Neuron (in vitro differentiated cells): ENCODE data around the gene DNER.

Experiments
- H2AFZ ChIP-seq: one replicate; pipeline ENCODE4 v1.6.1; 2013; ENCODE audit warnings: low read depth, mild to moderate bottlenecking, inconsistent platforms, low read length, moderate library complexity
- H3K27me3 ChIP-seq: one replicate; pipeline ENCODE4 v1.6.1; 2013; ENCODE audit warnings: low read length; ENCODE audit not compliant: insufficient read depth
- H3K36me3 ChIP-seq: one replicate; pipeline ENCODE4 v1.6.1; 2013; ENCODE audit warnings: low read length; ENCODE audit not compliant: insufficient read depth
- H3K4me1 ChIP-seq: one replicate; pipeline ENCODE4 v1.6.1; 2013; ENCODE audit warnings: low read length; ENCODE audit not compliant: insufficient read depth
- H3K4me3 ChIP-seq: 2 replicates; pipeline ENCODE4 v1.5.1; 2013; ENCODE audit warnings: mild to moderate bottlenecking, low read length, moderate library complexity
- H3K9me3 ChIP-seq: one replicate; pipeline ENCODE4 v1.6.1; 2013; ENCODE audit warnings: low read length

Gene DNER

GRCh38 chr2:229650059-229650458, 64.3 kb downstream of the DNER start:
- no peaks in the 10 kb centered on the region for H3K4me1 ChIP-seq
- no peaks in the 10 kb centered on the region for H3K36me3 ChIP-seq

GRCh38 chr2:229646186-229646723, 68.1 kb downstream of the DNER start:
- no peak overlapping the region for H3K4me3 ChIP-seq
- no peaks in the 10 kb centered on the region for H3K27me3 ChIP-seq
- H3K4me1 ChIP-seq: no peaks in the 10 kb centered on the region
- H3K36me3 ChIP-seq: no peaks in the 10 kb centered on the region
- H3K9me3 ChIP-seq: no peaks in the 10 kb centered on the region
- no peak overlapping the region for H2AFZ ChIP-seq

More at GRCh38 chr2:229650059-229650458, 64.3 kb downstream of the DNER start:
- Histone ChIP-seq H3K4me3 (no peak overlapping the region), H3K9me3 (no peaks in the 10 kb centered on the region), H3K27me3 (no peaks in the 10 kb centered on the region), H2AFZ (no peak overlapping the region)

DNA sequence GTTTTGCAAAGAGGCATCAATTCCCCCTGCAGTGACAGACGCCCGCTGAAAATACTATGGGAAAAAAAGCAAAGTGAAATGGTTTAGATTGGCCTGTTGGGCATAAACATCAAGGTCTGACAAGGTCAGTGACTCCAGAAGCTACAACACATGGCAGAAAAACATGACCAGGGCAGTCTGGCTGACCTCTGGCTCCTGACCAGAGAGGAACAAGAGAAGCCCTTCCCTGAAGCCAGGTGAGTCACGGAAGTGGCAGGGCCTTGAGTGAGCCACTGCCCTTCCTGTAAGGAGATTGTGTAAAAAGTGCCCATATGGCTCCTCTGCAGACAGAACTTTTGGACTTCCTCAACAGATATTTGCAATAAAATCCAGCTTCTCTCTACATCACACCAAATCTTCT, 72.0 kb downstream of the DNER start:
- no peaks in the 10 kb centered on the region for H3K4me1 ChIP-seq
- no peaks in the 10 kb centered on the region for H3K9me3 ChIP-seq

GRCh38 chr2:229641676-229642075, 72.7 kb downstream of the DNER start:
- Histone ChIP-seq H3K36me3 (no peaks in the 10 kb centered on the region), H3K9me3 (no peaks in the 10 kb centered on the region), H3K4me1 (no peaks in the 10 kb centered on the region), H2AFZ (no peak overlapping the region), H3K4me3 (no peak overlapping the region), H3K27me3 (no peaks in the 10 kb centered on the region)

More for the DNA sequence above, 72.0 kb downstream of the DNER start:
- no peaks in the 10 kb centered on the region for H3K36me3 ChIP-seq
- H3K27me3 ChIP-seq: no peaks in the 10 kb centered on the region
- no peak overlapping the region for H2AFZ ChIP-seq
- no peak overlapping the region for H3K4me3 ChIP-seq

GRCh38 chr2:229640636-229641035, 73.7 kb downstream of the DNER start:
- Histone ChIP-seq H3K9me3 (no peaks in the 10 kb centered on the region), H2AFZ (no peak overlapping the region), H3K36me3 (no peaks in the 10 kb centered on the region), H3K4me1 (no peaks in the 10 kb centered on the region), H3K27me3 (no peaks in the 10 kb centered on the region), H3K4me3 (no peak overlapping the region)

DNA sequence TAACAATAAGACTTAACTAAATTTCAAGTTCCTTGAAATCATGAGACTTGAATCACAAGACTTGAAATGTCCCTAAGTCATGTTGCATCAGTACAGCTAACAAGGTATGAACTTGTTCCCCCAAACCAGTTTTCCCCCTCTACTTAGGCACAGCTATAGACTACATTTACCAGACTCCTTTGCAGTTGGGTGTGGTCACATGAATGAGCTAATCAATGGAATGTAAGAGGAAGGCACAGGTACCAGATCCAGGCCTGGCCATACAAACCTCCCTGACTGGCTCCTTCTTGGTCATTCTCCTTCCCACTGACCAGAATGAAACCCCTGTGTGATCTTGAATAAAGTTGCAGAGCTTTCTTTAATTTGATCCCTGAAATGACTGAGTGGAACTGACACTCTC, 77.8 kb downstream of the DNER start:
- no peaks in the 10 kb centered on the region for H3K27me3 ChIP-seq
- no peaks in the 10 kb centered on the region for H3K36me3 ChIP-seq
- peaks cover 7% of the 10 kb centered on the region for H3K4me1 ChIP-seq
- no peaks in the 10 kb centered on the region for H3K9me3 ChIP-seq
- H3K4me3 ChIP-seq: no peak overlapping the region
- no peak overlapping the region for H2AFZ ChIP-seq

DNA sequence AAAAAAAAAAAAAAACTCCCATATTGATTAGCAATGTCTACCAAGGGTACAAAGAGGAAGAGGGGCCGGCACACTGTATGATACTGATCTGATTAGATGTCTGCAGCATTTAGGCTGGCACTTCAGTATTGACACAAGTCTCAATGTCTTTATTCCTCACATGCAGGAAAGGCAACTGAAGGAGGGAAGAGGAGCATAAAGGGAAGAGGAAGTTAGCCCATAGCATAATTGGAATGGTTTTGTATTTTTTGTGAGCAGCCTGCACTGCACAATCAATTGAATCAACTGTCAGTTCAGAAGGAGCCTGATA, 79.0 kb downstream of the DNER start:
- H3K27me3 ChIP-seq: no peaks in the 10 kb centered on the region
- H3K9me3 ChIP-seq: no peaks in the 10 kb centered on the region
- H3K4me1 ChIP-seq: peaks cover 7% of the 10 kb centered on the region
- H2AFZ ChIP-seq: no peak overlapping the region
- no peaks in the 10 kb centered on the region for H3K36me3 ChIP-seq
- H3K4me3 ChIP-seq: no peak overlapping the region

GRCh38 chr2:229634601-229635370, 79.6 kb downstream of the DNER start:
- no peak overlapping the region for H2AFZ ChIP-seq
- no peaks in the 10 kb centered on the region for H3K36me3 ChIP-seq
- peaks cover 7% of the 10 kb centered on the region for H3K4me1 ChIP-seq
- H3K4me3 ChIP-seq: no peak overlapping the region
- no peaks in the 10 kb centered on the region for H3K9me3 ChIP-seq
- H3K27me3 ChIP-seq: no peaks in the 10 kb centered on the region

GRCh38 chr2:229633556-229633955, 80.8 kb downstream of the DNER start:
- Histone ChIP-seq H3K36me3 (no peaks in the 10 kb centered on the region), H3K4me3 (no peak overlapping the region), H3K27me3 (no peaks in the 10 kb centered on the region), H3K4me1 (peaks cover 7% of the 10 kb centered on the region), H3K9me3 (no peaks in the 10 kb centered on the region), H2AFZ (no peak overlapping the region)

DNA sequence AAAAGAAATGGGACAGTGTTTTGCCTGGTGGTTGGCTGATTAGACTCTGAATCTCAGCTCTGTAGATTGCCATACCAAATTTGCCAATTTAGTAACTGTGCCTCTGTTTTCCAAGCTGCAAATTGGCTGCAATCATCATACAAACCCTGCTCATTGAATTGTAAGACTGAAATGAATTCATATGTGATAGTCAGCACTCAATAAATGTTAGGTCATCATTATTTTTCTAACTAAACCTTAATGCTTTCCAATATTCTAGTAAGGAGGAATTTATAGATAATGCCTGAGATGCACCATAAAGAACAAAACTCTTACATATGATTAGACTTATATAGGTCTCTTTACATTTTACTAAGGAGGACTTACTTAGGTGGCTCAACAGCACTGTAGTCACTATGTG, 85.3 kb downstream of the DNER start:
- Histone ChIP-seq H3K4me3 (no peak overlapping the region), H2AFZ (no peak overlapping the region), H3K4me1 (no peaks in the 10 kb centered on the region), H3K9me3 (no peaks in the 10 kb centered on the region), H3K36me3 (no peaks in the 10 kb centered on the region), H3K27me3 (no peaks in the 10 kb centered on the region)

- H3K27me3 ChIP-seq: no peaks in the 10 kb centered on the region
- H3K4me1 ChIP-seq: no peaks in the 10 kb centered on the region
- H3K4me3 ChIP-seq: no peak overlapping the region
- H3K36me3 ChIP-seq: no peaks in the 10 kb centered on the region
- no peak overlapping the region for H2AFZ ChIP-seq
- H3K9me3 ChIP-seq: no peaks in the 10 kb centered on the region
These were observed 86.6 kb downstream of the DNER start for GRCh38 chr2:229627728-229628127.

GRCh38 chr2:229622495-229623355, 91.6 kb downstream of the DNER start:
- no peaks in the 10 kb centered on the region for H3K9me3 ChIP-seq
- no peaks in the 10 kb centered on the region for H3K4me1 ChIP-seq
- no peaks in the 10 kb centered on the region for H3K36me3 ChIP-seq
- no peak overlapping the region for H2AFZ ChIP-seq
- no peaks in the 10 kb centered on the region for H3K27me3 ChIP-seq
- no peak overlapping the region for H3K4me3 ChIP-seq

DNA sequence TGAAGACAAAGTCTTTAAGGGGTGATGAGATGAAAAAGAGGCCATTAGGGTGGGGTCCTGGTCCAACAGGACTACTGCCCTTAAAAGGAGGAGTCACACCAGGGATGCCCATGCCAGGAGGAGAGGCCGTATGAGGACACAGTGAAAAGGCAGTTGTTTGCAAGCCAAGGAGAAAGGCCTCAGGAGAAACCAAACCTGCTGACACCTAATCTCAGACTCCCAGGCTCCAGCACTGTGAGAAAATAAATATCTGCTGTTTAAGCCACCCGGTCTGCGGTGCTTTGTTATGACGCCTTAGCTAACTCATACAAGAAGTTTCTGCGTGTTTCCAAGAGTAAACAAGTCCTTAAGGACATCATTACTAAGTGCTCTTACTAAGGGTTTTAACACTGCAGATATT, 93.6 kb downstream of the DNER start:
- H3K9me3 ChIP-seq: no peaks in the 10 kb centered on the region
- H3K4me3 ChIP-seq: no peak overlapping the region
- H3K27me3 ChIP-seq: no peaks in the 10 kb centered on the region
- no peak overlapping the region for H2AFZ ChIP-seq
- H3K36me3 ChIP-seq: no peaks in the 10 kb centered on the region
- H3K4me1 ChIP-seq: no peaks in the 10 kb centered on the region
